Body of pancreas (tissue), 4 donors: Measurements from ENCODE around the gene DBET.

Experiments used
- POLR2A ChIP-seq, 3 donors: fragments of 450-650 bp; IDR thresholded peaks; one replicate each; pipeline ENCODE4 v1.6.1; 2016; ENCODE audit warnings: antibody characterized with exemption in 3 of 3, mild to moderate bottlenecking in 2 of 3
- TF ChIP-seq, protein P1 (sequence below), 7 experiments: fragments of 450-650 bp in 4 of 7; fragments of 200-600 bp in 3 of 7; sonication (generic) in 3 of 7; IDR thresholded peaks; one replicate each; pipeline ENCODE4 v1.5.1; 2016 to 2019; ENCODE audit warnings: antibody characterized with exemption in 7 of 7

DNA sequence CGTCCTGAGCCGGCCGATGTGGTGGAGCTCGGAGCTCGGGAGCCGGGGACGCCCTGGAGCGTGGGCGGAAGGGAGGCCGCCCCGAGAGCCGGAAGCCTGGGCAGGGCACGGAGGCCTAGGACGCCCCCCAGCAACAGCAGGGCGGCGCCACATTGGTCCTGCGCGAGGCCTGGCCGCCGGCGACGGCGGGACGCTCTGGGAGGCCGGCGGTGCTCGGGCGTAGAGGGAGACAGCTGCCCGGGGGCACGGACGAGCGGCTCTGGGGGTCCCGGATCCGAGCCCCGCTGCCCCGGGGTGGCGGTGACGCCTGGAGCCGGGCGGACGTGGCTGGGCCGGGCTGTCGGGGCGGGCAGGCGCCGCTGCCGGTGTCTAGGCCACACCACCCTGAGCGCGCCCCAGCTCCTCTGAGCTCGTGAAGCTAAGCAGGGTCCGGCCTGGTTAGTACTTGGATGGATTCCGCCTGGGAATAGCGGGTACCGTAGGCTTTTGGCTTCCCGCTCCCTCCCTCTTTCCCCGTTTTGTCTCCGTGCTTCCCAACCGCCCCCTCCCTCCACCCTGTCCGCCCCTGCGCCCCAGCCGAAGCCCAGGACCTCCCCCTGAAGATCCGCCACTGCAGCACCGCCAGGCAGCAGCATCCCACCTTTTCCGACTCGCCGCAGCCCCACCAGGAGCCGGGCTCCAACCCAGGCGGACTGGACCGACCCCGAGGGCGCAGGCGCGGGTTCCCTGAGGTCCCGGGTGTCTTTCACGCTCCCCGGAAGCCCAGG lies 49.3 kb upstream of the DBET start:
- no peak for TF ChIP-seq POLR2A (IDR thresholded peaks at IDR 0.05)
- TF ChIP-seq, protein P1, sequence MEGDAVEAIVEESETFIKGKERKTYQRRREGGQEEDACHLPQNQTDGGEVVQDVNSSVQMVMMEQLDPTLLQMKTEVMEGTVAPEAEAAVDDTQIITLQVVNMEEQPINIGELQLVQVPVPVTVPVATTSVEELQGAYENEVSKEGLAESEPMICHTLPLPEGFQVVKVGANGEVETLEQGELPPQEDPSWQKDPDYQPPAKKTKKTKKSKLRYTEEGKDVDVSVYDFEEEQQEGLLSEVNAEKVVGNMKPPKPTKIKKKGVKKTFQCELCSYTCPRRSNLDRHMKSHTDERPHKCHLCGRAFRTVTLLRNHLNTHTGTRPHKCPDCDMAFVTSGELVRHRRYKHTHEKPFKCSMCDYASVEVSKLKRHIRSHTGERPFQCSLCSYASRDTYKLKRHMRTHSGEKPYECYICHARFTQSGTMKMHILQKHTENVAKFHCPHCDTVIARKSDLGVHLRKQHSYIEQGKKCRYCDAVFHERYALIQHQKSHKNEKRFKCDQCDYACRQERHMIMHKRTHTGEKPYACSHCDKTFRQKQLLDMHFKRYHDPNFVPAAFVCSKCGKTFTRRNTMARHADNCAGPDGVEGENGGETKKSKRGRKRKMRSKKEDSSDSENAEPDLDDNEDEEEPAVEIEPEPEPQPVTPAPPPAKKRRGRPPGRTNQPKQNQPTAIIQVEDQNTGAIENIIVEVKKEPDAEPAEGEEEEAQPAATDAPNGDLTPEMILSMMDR (IDR thresholded peaks at IDR 0.05): no peak
